Activated T-cell treated with anti-CD3 and anti-CD28 coated beads for 4 hours (primary cell): Measurements from ENCODE around the gene PECR.
A peak's percentile ranks its signal among the peaks of the same experiment; 100 is the strongest.

Source experiments
- DNase-seq: peaks from one replicate; pipeline ENCODE4 v3.0.0-alpha.2; 2020

Gene PECR

DNA sequence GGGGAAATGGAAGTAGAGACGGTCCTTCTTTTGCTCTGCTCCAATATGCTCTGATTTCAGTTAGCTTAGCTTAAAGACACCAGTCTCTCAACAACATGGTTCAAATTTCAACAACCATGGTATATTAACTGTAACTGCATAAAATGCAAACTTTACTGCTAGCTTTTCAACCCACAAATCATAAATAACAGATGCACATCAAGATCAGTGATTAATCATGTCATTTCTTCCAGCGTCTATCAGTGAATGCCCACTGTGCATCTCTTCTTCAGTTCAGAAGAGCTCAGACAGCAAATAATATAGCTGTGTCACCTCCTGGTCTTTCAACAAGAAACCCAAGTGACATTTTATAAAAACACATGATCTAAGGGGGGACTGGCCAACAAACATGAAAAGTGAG is 12.6 kb downstream of the PECR start:
- no peak for DNase-seq

DNA sequence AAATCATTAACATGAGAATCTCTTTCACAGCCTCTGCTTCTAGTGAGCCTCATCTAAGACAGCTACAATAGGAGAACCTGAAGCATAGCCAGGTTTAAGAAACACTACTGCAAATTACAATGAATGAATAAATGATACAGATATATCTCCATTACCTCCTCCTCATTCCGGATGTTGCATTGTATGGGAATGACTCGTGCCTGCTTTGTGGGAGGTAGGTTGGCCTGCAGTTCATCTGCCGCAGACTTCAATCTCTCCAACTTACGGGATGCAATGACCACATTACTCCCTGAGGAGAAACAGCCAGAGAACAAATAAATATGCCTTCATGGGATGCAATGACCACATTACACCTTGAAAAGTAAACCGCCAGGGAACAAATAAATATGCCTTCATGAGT is 15.4 kb downstream of the PECR start:
- no peak for DNase-seq

DNA sequence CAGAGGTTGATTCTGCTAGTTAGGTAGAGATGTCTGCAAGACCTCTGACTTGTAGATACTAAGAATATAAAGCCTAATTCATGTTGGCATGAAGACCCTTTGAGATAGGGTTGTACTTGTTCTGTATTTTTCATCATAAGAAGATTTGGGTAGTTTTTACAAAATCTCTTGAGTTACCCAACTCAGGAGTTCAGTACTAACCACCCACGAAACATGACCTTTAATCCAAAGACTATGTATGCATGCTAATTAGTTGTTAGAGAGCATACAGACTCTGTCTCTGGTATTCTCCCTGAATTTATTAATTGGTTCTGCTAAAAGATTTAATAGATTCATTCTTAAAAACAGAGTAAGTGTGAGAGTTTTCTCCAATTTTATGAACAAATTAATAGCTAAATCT is 16.9 kb downstream of the PECR start:
- DNase-seq: no peak

DNA sequence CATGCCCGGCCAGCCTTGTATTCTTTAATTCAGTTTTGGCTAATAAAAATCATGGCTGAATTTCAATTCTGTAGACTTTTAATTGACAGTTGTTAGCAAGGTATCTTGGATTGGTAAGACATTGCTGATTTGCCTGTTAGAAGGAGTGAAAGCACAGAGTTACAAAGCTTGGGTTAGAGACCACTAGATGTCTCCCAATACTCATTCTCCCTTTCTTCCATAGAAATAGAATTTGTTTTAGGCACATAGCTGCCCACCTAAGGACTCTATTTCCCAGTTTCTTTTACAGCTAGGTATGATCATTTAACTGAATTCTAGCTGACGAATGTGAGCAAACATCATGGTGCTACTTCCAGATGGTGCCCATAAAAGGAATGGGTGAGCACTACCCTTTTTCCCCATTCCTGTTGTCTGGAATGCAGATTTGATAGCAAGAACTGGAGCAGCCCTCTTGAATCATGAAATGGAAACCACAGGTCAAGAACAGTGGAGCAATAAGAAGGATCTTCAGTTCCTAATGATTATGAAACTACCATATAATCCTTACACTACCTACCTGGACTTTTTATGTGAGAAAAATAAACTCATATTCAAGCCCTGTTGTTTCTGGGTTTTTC is 17.5 kb downstream of the PECR start:
- DNase-seq: no peak

DNA sequence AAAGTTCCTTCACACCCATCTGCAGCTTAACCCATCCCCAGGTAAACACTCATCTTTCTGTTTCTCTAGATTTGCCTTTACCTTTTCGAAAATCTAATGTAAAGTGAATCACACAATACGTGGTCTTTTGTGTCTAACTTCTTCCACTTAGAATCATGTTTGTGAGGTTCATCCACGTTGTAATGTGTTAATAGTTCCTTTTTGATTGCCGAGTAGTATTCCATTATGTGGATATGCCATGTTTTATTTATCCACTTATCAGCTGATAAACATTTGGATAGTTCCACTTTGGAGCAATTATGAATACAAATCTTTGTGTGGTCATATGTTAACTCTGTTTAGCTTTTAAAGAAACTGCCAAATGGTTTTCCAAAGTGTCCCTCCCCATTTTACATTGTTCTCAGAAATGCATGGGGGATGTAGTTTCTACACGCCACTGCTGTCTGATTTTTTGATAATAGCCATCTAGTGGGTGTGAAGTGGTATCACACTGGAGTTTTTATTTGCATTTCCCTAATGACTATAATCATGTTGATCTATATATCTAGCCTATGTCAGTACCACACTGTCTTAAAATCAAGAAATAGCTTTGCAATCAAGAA is 22.3 kb downstream of the PECR start:
- DNase-seq: no peak

DNA sequence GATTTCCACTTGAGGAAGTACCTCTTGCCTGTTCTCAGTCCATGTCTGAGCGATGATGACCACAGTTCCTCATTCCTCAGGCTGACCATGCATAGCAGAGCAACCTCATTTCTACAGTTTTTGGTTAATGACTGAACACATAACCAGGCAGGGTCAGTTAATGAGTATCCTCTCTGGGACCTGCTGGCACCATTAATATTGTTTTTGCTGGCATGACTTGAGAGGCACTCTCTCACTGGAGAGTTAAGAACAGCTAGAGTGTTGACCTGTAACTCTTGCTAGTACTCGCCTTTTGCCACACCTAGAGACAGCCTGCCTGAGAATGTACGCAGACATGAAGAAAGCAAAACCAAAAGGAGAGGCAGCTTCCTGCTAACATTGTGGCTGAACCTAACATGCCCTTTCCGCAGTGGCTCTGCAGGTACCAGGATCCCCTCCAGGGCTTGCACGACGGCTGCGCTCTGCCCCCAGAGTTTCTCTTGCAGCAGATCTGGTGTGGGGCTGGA is 23.9 kb downstream of the PECR start:
- DNase-seq: peak; percentile 28

DNA sequence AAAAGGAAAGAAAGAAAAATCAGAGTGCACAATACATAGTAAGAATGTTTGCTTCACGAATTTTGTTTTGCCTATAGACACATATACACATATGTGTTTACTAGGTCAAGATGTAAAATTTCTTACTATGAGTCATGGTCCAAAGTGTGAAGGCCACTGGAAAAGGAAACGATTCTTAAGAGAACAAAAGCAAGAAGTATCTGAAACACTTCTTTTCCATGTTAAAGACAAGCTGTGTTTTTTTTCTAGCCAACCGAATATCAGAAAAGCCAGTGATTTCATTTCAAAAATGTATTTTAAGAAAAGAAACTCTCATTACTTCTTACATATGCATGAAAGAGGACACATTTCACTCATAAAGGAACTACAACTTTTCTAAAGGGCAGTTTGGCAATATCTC is 24.9 kb downstream of the PECR start:
- no peak for DNase-seq

DNA sequence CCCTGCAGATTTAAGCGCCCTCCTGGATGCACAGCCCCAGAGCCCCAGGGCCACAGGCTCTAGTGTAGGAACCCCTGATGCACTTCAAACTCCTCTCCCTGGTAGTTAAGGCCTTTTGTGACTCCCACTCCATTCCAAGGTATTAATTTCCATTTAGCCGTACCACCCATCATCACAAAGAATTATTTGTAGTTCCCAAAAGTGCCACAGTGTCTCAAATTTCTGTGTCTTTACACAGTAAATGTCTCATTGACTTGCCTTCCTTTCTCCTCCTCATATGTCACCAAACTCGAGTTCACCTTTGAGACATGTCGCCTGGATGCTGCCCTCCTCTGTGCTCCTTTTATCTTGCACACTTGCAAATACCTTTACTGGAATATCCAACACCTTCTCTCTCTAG is 25.9 kb downstream of the PECR start:
- no peak for DNase-seq

DNA sequence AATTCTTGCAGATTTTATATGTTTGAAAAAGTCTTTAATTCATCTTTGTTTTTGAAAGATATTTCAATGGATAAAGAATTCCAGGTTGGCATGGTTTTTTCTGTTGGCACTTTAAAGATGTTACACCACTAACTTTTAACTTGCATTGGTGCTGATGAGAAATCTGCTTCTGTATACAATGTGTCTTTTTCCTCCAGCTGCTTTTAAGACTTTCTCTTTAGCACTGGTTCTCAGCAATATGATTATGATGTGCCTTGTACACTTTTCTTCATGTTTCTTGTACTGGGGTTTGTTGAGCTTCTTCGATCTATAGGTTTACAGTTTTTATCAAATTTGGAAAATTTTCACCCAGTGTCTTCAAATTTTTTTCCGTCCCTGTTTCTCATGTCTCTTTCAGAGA is 29.2 kb downstream of the PECR start:
- no peak for DNase-seq

DNA sequence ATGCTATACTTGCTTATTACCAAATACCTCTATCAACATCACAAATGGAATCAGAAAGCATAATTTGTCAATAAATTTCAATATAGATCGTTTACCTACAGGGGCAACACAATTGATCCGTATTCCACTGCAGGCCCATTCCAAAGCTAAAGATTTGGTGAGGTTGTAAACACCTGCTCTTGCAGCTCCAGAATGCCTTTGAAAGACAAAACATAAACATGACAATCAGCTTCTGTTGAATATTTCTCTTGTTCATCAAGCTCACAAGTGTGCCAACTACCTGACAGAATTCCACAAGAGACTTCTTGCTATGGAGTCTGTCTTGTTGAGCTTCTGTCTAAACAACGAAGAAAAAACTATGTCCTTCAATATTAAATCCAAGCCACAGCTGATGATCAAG is 30.3 kb downstream of the PECR start:
- no peak for DNase-seq

DNA sequence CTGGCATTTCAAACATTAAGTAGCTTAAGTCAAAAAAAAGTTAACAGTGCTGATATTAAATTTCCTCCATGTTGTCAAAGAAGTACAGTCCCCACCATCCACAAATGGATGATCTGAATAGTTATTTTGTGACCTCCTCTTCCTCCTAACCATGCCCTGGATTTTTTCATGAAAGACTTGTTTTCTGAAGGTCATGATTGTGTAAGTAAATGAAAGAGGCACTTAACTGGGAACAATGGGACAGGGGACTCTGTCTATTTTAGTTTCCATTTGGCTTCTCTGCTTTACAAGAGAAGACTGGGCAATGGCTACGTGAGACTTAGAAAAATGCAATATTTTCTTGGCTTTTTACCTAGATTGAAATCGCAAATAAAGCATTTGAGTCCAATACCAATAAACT is 32.2 kb downstream of the PECR start:
- no peak for DNase-seq

DNA sequence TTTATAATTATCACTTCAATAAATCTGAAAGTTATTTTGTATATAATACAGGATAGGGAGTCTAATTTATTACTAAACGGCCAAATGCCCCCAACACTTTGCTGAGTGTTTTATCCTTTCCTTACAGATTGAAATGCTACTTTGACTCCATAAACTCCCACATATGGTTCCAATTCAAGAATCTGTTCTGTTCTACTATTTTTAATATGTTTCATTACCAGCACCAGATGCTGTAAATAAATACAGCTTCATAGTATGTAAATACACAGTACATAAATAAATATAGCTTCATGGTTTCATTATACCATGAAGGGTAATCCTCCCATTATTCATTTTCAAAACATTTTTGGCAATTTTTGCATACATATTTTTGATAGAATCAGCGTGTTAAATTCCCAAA is 34.2 kb downstream of the PECR start:
- DNase-seq: no peak

DNA sequence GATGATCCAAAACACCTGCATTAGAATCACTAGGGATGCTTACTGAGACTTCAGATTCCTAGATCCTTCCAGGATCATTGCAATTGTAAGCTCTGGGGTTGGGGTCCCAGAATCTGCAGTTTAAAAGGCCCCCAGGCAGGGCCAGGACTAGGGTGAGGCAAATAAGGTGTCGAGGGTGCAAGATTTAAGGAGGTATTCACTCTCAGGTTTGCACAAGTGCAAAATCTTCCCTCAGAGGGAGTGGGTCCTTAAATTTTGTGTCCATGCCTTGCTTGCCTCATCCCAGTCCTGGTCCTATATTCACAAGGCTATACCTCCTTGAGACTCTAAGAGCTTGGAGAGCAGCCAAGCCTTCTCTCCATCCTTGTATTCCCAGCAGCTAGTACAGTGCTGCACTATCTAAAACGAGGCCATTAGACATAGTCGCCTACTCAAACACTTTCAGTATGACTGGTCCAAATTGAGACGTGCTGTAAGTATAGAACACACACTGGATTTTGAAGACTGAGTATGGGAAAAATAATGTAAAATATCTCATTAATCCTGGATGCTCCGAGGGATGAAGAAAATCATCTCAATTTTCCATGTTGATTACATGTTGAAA is 36.6 kb downstream of the PECR start:
- DNase-seq: no peak

DNA sequence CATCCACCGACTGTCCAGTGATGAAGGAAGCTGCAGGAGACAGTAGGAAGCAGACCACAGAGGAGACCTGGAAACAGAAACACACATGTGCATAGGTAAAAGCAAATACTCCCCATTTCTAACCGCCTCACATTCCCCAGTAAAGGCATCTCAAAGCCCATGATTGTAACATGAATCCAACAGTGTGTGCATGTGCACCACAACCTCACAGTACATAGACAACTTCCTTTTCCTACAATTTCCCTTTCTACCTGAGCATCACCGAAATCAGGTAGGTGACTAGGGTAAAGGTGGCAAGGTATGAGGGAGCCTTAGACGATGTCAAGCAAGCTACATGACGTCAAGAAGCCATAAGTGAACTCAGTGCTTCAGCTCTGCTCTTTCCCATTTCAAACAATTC is 37.7 kb downstream of the PECR start:
- no peak for DNase-seq

DNA sequence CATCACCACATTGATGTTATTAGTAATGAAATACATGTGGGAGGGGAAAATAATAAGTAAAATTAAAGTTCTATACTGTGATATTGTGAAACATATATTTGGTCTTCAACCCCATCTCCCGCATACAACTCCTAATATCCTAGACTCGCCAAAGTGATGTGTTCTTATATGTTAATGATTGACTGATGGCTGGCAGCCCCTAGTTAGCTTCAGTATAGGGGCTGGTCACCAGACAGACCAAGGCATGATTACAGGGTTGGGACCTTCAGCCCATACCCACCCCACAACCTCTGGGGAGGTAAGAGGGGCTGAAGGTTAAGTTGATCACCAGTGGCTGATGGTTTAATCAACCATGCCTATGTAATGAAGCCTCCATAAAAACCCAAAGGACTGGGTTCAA is 40.2 kb downstream of the PECR start:
- DNase-seq: no peak

DNA sequence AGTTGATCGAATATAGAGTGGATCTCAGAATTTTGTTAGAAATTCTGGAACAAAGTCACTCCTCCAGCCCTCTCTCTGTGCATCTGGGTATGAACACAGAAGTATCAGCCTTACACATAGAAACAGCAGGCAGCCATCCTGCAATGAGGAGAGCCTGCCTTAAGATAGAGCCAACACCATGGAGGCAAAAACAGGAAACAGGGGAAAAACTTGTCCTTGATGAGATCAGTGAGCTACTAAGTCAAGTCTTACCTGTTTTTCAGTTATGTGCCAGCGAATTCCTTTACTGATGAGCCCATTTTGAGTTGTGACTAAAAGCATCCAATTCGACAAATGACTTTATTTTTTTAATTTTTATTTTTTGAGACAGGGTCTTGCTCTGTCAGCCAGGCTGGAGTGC is 41.7 kb downstream of the PECR start:
- no peak for DNase-seq

DNA sequence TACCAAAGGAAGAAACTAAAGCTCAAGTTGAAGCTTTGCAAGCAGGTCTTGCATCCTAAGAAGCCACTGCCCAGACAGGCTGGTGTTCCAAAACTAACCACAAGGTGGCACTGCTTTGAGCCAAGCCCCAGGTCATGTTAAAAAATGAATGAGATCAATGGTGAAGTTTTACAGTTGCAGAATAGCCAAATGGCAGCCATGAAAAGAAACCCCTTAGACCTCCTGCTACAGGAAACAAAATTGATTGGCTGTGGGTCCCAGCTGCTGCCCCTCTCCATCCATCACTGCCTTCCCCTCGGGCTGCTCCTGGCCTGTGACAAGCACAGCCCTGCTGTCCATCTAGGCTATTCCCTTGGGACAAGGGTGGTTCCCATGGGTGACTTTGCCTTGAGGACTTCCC is 47.5 kb downstream of the PECR start:
- DNase-seq: peak; percentile 73

DNA sequence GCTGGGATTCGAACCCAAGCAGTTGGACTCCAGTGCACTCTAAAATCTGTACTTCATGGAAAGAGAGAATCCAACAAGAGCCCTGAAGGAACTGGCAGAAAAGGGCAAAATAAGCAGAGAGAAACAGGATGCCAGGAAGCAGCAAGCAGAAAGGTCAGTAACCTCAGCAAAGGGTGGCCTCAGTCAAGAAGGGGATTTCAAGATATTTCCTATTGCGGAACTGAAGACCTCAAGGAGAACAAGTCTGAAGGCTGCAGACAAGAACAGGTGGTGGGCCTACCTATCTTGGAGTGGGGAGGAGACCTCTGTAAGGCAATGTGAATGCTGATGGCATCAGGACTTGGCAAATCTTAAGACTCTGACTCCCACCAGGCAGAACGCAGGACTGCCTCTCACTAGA is 48.2 kb downstream of the PECR start:
- DNase-seq: no peak

DNA sequence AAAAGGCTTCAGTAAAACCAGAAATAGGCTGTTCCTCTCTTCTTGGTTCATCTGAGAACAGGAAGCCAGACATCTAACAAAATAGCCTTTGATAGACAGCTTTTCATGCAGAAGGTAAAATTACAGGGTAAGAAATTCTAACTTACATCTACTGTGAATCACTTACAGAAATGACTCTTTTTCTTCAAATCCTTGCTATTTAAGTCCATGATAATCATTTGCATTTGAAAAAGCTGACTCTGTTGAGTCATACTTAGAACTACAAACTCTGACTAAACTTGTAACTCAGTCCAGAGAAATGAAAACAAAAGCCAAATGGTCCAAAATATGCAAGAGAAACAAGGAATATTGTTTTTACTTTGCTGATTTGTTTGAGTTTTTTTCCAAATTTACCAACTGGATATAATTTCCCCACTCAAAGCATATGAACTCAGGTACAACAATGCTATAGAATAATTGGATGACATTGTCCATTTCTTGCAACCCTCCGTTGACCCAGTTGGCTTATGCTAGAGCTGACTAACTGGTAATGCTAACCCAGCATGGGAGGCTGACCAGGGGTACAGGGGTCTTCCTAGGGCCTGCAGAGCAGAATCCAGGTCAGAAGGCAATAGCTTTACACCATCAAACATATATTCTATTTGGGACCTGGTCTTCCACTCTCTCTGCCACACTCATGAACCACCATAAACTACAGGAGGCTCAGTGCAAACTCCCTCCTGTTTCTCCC is 49.5 kb downstream of the PECR start:
- no peak for DNase-seq

DNA sequence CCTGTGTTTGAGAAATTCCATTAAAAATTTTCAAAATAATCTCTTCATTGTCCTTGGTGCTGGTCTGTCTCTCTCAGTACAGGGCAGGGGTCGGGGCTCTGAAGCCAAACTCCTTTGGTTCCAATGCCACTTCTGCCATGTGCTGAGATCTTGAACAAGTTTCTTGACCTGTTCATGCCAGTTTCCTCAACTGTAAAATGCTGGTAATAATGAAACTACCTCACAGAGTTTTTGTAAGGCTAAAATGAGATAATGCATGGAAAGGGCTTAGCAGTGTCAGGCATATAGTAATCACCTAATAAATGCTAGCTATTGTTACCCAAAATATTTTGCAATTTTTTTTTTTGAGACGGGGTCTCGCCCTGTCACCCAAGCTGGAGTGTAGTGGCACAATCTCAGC is 51.4 kb downstream of the PECR start:
- no peak for DNase-seq

DNA sequence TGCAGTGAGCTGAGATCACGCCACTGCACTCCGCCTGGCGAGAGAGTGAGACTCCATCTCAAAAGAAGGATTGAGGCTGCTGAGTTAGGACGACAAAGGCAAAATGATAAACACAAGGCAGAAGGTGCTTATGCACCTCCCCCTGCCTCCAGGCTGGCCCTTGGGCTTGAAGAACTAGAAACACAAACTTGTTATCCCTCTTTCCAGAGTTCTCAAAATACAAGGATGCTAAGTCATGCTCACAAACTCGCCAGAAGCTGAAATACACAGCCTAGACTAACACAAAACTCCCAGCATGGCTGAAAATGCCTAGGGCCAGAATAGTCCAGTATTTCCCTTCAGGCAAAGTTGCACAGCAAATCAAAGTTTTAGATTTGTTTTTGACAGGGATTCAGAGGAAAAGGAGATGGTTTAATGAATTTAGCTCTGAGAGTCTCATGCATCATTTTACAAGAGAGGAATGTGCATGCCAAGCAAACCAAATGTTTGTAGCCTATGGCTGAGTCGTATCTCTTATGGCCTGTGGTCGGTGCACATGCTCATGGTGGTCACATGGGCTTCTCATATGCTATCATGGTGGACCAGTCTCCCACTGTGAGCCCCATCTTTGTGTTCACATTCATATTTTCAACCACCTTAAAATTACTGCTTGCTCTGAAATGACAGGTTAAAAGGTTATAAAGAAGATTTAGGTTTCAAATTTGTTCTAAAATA is 52.0 kb downstream of the PECR start:
- no peak for DNase-seq

DNA sequence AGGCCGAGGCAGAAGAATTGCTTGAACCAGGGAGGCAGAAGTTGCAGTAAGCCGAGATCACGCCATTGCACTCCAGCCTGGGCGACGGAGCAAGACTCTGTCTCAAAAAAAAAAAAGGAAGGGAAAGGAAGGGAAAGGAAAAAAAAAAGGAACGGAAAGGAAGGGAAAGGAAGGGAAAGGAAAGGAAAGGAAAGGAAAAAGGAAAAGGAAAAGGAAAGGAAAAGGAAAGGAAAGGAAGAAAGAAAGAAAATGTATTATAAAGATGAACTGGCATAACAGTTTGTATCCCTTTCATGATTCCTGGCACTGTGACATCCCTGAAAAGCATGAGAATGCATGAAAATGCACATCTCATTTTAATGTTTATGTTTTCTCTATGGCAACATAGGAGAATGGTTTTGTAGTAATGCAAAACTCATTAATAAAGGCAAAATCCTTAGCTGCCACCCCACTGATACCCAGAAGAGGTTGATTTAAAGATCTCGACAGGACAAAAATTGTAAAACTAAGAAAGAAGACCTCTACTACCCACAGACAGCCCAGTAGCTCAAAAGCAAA is 56.8 kb downstream of the PECR start:
- DNase-seq: no peak

DNA sequence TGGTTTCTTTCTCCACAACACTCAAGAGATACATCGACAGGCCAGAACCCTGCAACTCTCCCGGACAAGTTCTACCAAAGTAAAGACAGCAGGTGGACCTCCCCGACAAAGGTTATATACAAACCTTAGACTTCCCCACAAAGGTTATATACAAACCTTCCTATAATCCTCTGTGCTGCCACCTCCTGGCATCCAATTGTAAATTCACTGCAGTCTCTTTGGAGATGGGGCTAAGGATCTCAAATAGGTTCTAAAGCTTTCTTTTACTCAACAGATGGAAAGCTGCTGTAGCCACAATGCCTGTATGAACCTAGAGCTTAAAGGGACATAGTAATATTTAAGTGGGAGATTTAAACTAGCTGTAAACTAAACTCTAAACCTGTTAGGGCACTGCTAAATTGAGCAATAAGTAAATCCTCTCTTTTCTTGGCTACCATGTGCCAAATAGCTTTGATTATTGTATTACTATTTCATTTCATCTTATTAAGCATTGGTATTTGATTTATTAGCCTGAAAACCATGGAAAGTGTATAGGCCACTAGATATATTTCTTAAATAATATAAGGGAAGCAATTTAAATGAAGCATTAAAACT is 58.5 kb downstream of the PECR start:
- DNase-seq: peak; percentile 24
